Kidney capillary endothelial cell (primary cell): ENCODE data around the gene C20orf173.
"Not testable (repeated sequence)": the region's sequence is repeated elsewhere in the genome, so short reads cannot be mapped to it uniquely, and the experiment has no call there.

Experiments
- DNase-seq: peaks from one replicate; pipeline ENCODE4 v3.0.0-alpha.2; 2018; ENCODE audit warnings: low spot score

The C20orf173 gene, protein sequence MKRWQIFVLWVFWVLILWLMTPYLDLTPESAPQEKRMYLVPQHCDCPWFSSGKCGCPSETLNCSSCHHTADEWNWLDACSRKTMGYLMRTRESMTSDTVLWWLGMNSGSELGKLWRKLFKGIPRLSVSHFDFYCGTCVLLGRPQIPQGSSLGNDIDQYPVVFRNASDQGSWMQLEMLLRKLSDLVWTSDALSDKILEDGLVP

DNA sequence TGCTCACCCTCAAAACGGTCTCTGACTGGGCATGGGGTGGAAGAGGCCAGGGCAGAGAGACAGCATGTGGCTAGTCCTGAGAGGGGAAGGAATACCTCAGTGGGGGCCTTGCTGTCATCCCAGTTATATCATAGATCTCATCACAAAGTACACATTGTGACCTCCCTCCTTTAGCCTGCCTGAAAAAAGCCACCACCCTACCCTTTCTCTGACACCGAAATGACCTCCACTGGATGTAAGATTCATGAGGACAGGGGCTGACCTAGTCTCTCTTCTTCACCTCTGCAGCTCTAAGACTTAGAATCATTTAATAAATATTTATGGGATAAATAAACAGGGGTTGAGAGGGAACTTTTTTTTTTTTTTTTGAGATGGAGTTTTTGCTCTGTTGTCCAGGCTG lies at the start of gene C20orf173:
TSS of gene C20orf173 (minus strand) at position 101 of the 400 bp plus-strand sequence. CDS start 279 bp downstream, outside the sequence.
- no peak for DNase-seq

DNA sequence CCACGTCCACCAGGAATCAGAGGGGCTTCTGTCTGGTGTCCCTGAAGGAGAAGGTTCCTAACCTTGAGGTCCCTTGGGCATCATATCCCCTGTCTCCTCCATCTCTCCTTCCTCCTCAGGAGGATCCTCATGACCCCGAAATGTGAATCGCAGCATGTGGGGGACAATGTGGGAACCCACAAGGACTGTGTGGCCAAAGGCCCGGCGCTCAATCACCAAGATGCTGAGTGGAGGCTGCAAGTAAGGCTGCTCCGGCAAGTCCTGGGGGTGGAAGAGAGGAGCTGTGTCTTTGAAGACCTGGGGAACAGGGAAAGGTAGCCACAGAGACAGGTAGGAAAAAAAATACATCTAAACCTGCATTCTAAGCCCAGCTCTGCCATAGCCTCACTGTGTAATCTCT lies 49.7 kb upstream of the C20orf173 start:
- no peak for DNase-seq

DNA sequence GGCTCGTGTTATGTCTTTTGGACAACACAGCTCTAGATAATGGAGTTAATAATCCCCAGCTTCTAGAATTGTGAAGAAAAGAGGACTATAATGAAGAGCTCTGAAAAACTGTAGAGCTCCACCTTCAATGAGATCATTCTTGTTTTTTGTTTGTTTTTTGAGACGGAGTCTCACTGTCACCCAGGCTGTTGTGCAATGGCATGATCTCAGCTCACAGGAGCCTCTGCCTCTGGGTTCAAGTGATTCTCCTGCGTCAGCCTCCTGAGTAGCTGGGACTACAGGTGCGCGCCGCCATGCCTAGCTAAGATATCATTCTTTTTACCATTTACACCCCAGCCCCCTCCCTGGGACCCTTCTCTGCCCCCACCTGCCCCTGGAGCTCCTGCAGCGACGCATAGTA lies 49.0 kb upstream of the C20orf173 start:
- DNase-seq = no peak

DNA sequence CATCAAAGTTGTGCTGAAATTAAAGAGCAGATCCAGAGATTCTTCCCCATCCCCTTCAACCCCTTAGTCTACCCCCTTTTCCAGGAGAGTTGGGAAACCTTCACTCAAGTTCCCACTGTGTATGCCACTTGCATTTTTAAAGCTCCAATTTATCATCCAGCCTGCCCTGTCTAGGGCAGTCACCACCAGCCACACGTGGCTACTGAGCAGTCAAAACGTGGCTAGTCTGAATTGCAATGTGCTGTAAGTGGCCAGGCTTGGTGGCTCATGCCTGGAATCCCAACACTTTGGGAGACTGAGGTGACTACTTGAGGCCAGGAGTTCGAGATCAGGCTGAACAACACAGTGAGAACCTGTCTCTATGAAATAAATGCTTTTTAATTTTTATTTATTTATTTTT lies 47.4 kb upstream of the C20orf173 start:
- DNase-seq = no peak

DNA sequence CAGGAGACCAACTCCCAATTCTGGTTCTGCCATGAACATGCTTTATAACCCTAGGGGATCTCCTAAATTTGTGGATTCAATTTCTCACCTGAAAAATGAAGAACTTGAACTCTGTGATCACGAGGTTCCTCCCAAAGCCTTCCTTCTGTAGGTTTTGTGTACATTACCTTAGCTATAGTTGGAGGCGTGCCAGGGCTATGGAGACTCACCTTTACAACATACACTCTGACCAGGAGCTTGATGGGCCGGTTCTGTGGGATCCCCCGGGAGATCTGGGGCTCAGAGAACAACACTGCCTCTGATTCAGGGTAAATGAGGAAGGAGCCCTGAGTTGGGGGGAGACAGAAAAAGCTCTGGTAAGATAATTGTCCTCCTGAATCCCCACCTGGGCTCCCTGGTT lies 46.5 kb upstream of the C20orf173 start:
- DNase-seq = no peak

DNA sequence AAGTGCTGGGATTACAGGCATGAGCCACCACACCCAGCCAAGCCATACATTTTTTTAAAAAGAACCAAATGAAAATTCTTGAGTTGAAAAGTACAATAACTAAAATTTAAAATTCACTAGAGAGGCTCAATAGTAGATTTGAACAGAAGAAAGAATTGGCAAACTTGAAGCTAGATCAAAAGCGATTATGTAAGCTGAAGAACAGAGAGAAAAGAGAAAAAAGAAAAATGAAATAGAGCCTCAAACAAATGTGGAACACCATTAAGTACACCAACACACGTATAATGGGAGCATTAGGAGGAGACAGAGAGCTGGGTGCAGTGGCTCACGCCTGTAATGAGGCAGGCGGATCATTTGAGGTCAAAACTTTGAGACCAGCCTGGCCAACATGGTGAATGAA lies 43.4 kb upstream of the C20orf173 start:
- DNase-seq = no peak

DNA sequence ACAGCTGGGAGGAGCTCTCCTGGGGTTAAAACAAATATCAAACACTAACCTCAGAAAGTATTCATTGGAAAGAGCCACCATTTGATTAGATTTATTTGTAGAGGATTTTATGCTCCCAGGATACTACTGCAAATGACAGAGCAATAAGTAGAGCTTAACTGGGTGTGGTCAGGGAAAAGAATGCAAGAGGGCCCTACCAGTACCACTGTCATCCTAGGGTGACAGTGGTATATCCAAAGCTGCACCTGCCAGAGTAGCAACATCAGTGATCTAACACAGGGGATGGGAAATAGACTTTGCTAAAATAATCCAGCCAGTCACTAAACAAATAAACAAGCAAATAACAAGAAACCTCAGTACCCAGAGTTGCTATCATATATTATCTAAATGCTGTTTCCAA lies 42.1 kb upstream of the C20orf173 start:
- DNase-seq = no peak

DNA sequence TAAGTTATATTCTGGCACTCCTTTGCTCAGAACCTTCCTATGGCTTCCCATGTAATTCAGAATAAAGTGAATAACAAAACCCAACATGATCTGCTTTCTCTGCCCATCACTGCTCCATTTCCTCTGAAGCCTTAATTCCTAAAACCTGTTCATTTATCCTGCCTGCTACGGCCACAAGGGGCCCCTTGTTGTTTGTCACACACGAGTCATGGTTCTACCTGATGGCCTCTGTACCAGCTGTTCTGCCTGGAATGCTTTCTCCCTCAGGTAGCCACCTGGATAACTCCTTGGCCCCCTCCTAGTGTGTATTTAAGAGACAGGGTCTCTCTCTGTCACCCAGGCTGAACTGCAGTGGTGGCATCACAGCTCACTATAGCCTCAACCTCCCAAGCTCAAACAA lies 39.2 kb upstream of the C20orf173 start:
- no peak for DNase-seq

DNA sequence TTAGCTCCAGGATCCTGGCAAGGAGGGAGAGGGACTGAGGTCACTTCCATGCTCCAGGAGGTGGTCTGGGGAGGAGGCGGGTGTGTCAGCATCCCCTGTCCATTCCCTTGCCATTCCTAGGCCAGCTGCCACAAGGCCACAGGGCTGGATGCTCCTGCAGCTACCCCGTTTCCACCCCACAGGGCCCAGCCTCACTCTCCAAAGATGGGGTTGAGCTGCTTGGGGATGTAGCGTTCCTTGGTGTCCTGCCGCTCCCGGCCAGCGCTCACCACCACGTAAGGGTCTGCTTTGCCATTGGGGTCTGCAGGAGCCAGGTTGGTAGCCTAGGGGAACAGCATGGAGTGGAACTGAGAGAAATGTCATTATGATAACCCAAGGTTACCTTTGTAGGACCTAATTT lies 35.5 kb upstream of the C20orf173 start:
- DNase-seq = no peak

DNA sequence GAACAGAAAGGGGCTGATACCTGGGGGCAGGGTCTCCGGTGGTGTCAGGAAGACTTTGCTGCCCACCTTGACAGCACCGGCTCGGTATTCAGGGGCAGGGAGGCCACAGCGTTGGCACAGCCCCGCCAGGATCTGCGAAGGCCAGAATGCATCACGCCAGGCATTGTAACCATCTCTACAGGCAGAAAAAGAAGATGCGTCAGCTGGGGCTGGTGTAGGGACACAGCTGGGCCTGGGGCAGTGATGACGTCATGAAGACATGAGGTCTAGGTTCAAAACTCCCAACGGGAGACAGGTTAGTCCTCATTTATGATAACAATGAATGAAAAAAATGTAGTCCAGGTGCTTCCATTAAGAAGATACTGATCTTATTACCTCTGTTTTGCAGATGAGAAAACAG lies 34.4 kb upstream of the C20orf173 start:
- no peak for DNase-seq

DNA sequence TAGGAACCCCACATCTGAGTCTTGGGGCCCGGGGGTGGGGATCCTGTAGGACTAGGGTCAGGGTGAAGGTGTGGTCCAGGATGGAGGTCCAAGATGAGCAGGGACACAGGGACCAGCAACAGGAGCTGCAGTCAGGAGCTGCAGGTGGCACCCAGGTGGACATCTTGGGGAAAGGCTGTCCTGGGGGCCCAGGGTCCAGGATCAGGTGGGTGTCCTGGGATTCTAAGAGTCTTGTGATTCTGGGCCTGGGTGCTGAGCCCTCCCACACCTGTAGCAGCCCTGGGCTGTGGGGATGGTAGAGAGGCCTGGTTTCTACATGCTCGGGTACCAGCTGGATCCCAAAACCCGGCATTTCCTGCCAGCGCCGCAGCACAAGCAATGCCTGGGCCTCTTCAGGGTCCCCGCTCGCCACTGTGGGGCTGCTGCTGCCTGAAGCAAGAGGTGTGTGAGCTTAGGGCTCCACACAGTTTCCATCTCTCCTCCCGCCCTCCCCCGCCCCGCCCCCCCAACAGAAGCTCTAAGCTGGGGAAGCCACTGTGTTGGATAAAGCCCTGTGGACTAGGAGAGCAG lies 33.2 kb upstream of the C20orf173 start:
- DNase-seq = no peak

DNA sequence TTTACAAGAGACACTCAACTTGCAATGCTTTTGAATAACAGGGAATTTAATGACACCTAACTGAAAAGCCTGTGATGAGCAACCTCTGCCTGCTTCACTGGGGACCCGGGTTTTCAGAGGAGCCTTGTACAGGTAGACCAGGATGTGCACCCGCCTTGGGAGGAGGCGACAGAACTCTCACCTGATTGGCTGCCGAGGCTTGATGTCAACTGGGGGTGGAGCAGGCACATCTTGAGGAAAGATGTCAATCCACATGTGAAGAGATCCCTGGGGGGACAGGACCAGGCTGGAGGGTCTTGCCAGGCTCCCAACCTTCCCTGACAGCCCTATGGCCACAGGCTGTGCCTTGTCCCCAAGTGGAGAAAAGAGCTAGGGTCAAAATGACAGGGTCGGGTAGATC lies 32.2 kb upstream of the C20orf173 start:
- DNase-seq = no peak

DNA sequence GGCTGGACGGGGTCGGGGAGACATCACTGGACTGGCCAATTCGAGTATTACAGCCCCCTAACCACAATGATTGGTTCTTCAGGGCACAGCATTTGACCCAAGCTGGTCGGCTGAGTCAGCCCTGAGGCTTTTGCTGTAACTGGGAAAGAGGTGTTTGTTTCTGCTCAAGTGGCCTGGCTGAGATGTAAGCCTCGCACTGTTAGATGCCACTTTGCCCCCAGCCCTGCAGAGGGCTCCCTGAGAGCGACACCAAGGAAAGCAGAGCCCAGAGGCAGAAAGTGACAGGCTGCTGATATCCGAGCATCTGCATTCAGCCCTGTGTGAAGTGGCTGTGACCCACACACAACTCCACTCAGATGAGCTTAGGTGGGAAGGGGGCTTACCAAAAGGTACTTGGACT lies 31.8 kb upstream of the C20orf173 start:
- peak; percentile 51 for DNase-seq

DNA sequence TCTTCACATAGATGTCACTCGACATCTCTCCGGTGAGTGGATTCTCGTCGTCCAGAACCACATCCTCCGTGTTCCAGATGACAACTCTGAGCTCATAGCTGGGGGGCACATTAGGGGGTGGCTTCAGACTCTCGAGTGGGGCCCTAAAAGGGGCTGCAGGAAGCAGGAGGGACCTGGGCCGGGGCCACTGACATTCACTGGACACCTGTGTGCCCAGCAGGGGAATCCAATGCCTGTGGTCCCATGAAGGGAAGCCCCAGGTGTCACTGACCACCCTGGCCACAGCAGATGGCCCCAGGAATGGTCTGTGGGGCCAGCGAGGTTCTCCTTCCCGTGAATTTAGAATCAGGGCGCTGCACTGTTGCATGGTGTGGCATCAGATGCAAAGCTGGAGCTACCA lies 31.1 kb upstream of the C20orf173 start:
- DNase-seq = no peak

DNA sequence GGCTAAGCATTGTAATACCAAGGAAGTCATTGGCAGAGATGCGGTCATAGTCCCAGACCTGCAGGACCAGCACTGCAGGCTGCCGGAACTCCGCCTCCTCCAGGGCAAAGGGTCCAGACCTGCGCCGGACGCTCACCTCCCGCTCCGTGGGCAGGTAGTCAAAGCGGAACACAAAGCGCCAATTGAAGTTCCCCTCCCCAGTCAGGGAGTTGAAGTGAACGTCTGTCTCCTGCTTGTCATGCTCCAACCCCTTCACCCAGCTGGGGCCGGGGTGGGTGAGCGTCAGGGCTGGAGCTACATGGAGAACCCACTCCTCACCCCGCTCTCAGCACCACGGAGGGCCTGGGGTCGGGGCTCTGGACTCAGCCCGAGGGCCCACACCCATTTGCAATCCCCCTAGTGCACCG lies 30.7 kb upstream of the C20orf173 start:
- no peak for DNase-seq

DNA sequence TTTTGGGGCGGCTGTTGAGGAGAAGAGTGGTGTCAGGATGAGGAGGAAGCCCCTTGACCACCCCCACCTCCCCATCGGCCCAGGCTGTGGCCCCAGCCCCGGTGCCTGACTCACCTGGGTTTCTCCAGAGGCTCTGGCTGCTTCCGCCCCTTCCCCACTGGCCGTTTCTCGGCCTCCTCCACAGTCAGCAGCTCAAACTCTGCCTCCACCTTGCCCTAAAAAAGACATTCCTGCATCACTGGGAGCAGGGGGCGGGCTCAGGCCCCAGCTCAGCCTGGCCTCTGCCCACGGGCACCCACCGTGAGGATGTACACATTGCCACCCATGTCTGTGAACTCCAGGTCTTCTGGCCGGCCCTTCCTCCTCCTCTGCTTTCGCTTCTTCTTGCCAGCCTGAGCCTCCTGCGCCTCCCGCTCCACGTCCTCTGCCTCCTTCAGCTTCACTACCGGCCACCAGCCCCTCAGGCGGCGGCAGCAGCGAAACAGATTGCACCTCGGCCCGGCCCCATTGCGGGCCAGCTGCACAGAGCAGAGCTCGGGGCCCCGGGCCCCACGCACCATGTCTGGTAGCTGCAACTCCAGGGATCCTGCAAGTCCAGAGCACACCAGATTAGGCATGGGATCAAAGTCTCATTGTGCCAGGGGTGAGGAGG lies 29.7 kb upstream of the C20orf173 start:
- no peak for DNase-seq

DNA sequence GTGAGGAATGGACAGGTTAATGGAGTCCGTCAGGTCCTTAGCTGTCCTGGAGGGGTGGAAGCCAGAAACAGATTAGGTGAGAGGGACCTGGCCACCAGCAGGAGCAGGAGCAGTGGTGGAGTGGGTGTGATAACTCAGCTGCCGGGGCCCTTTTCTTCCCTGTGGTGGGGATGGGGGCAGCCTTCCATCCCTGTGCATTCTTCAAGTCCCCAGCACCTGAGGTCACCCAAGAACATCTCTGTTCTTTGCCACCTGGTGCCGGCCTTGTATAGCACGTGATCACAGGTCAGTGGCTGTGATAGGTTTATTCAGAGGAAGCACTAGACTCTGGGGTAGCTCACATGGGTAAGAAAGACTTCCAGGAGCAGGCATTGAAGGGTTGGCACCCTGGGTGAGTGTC lies 29.0 kb upstream of the C20orf173 start:
- DNase-seq = no peak

DNA sequence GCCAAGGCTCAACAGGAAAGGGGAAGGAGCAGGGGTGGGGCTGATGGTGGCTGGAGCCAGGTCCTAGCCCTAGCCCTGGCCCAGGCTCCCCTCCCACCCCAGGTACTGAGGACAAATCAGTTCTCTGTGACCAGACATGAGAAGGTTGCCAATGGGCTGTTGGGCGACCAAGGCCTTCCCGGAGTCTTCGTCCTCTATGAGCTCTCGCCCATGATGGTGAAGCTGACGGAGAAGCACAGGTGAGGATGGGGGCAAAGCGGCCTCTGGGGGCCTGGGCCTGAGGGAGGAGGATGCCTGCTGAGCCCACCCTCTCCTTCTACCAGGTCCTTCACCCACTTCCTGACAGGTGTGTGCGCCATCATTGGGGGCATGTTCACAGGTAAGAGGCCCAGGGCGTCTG lies 27.4 kb upstream of the C20orf173 start:
- no peak for DNase-seq

DNA sequence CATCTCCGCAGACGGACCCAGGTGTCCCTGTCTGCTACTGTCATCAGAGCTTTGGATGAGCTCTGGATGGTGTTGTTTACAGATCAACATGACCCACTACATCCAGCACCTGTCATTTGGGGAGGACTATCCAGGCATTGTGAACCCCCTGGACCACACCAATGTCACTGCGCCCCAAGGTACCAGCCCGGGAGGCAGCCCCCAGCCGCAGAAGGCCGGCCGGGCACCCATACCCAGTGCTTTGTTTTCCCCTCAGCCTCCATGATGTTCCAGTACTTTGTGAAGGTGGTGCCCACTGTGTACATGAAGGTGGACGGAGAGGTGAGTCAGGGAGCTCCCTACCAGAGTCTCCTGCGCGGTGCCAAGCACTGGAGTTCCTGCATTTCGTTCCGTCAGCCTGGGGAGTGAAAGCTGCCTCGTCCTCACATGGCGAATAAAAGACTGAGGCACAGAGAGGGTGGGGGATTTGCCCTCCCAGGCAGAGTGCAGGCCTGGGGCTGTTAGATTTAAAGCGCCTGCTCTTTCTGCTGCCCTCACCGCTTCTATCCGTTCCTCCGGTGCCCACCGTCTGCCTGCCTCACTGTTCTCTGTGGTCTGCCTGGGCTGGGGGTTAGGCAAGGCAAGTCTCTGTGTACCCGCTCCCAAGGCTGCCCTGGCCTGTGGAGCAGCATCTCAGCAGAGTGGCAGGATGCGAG lies 26.6 kb upstream of the C20orf173 start:
- DNase-seq = no peak

DNA sequence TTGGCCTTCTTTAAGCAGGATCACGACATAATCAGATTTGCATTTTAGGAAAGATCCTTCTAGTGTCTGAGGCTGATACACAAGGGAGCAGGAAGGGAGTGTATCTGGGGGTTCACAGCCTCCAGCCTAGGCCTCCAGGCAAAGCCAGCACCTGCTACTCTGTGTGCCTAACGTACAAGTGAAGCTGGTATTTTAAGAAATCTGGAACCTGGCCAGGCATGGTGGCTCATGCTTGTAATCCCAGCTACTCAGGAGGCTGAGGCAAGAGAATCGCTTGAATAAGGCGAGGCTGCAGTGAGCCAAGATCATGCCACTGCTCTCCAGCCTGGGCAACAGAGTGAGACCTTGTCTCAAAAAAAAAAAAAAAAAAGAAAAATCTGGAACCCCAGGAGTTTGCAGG lies 26.0 kb upstream of the C20orf173 start:
- DNase-seq = not testable (repeated sequence)

DNA sequence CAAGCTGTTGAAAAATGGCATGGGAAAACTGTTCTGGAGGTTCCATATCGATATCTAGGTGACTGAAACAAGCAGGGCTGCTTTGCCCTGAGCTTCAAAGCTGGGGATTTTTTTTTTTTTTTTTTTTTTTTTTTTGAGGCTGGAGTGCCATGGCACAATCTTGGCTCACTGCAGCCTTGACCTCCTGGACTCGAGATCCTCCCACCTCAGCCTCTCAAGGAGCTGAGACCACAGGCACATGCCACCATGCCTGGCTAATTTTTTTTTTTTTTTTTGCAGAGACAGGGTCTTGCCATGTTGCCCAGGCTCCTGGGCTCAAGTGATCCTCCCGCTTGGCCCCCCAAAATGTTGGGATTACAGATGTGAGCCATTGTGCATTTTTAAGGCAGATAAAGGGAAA lies 23.5 kb upstream of the C20orf173 start:
- no peak for DNase-seq

DNA sequence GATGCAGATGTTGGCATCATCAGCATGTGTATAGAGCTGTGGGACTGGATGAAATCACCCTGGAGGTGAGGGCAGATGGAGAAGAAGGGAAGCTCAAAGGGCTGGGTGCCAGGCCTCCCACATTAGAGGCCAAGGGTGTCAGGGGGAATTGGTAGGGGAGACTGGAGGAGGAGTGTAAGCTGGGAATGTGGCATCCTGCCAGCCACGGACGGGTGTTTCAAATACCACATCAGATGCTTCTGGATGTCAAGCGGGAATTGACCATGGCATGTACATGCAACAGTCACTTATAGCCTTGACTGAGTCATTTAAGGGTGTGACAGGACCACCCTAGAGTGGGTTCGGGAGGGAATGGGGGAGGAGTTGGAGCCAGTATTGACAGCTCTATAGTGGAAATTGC lies 22.1 kb upstream of the C20orf173 start:
- DNase-seq = no peak

DNA sequence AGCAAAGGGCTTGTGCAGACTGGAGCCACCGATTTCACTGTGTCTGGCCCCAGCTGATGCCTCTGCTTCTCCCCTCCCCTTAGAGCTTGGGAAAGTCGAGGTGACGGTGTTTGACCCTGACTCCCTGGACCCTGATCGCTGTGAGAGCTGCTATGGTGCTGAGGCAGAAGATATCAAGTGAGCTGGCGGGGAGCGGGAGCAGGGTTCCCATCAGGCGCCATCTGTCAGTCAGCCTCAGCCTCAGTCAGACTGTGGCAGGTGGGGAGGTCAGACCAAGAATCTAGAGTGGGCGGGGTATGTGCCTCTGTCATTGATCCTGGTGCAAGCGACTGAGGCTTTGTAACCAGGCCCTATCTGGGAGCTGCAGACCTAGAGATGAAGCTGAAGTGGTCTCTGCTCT lies 17.9 kb upstream of the C20orf173 start:
- no peak for DNase-seq
